ENCODE data around the gene BBS1.

The BBS1 gene

GRCh38 chr11:66478729-66479393 lies 31.6 kb upstream of the BBS1 start:
- Histone ChIP-seq H3K9me3 (ENCODE audit: control insufficient read depth, insufficient read depth, low read depth, low read length) (no peaks in the 10 kb centered on the region), H3K36me3 (ENCODE audit: control insufficient read depth, insufficient read depth, low read length) (peaks cover 16% of the 10 kb centered on the region), H3K9ac (ENCODE audit: low read length) (peak overlapping the region; percentile 78), H3K27ac (ENCODE audit: low read depth, low read length) (no peak overlapping the region), H3K4me3 (ENCODE audit: low read depth, low read length) (peak overlapping the region; percentile 68), H3K4me1 (ENCODE audit: control insufficient read depth, insufficient read depth, low read length) (peaks cover 11% of the 10 kb centered on the region; the same call in 1 of the 2 replicates), H3K27me3 (ENCODE audit: control insufficient read depth, insufficient read depth, low read length) (no peaks in the 10 kb centered on the region)

GRCh38 chr11:66479394-66480116 lies 30.9 kb upstream of the BBS1 start:
- Histone ChIP-seq H3K4me1 (ENCODE audit: control insufficient read depth, insufficient read depth, low read length) (peaks cover 11% of the 10 kb centered on the region; the same call in 1 of the 2 replicates), H3K27me3 (ENCODE audit: control insufficient read depth, insufficient read depth, low read length) (no peaks in the 10 kb centered on the region), H3K9ac (ENCODE audit: low read length) (peak overlapping the region; percentile 78), H3K4me3 (ENCODE audit: low read depth, low read length) (peak overlapping the region; percentile 68), H3K36me3 (ENCODE audit: control insufficient read depth, insufficient read depth, low read length) (peaks cover 19% of the 10 kb centered on the region), H3K9me3 (ENCODE audit: control insufficient read depth, insufficient read depth, low read depth, low read length) (no peaks in the 10 kb centered on the region), H3K27ac (ENCODE audit: low read depth, low read length) (peak overlapping the region; percentile 26)

GRCh38 chr11:66480117-66480938 lies 30.1 kb upstream of the BBS1 start, which contains the start of gene DPP3:
Gene DPP3, plus strand, starts transcription at chr11:66480434. Its CDS starts 1,767 bp downstream, at chr11:66482201.
- no peaks in the 10 kb centered on the region for H3K27me3 ChIP-seq (ENCODE audit: control insufficient read depth, insufficient read depth, low read length)
- peak within 1 kb of the TSS; percentile 78 for H3K9ac ChIP-seq (ENCODE audit: low read length)
- peak within 1 kb of the TSS; percentile 26 for H3K27ac ChIP-seq (ENCODE audit: low read depth, low read length)
- H3K36me3 ChIP-seq (ENCODE audit: control insufficient read depth, insufficient read depth, low read length): peaks cover 20% of the 10 kb centered on the region
- no peaks in the 10 kb centered on the region for H3K9me3 ChIP-seq (ENCODE audit: control insufficient read depth, insufficient read depth, low read depth, low read length)
- peak within 1 kb of the TSS; percentile 68 for H3K4me3 ChIP-seq (ENCODE audit: low read depth, low read length)
- peaks cover 11% of the 10 kb centered on the region; the same call in 1 of the 2 replicates for H3K4me1 ChIP-seq (ENCODE audit: control insufficient read depth, insufficient read depth, low read length)

- peaks cover 3% of the 10 kb centered on the region; the same call in 1 of the 2 replicates for H3K4me1 ChIP-seq (ENCODE audit: control insufficient read depth, insufficient read depth, low read length)
- H3K36me3 ChIP-seq (ENCODE audit: control insufficient read depth, insufficient read depth, low read length): peaks cover 54% of the 10 kb centered on the region
- no peak overlapping the region for H3K4me3 ChIP-seq (ENCODE audit: low read depth, low read length)
- no peaks in the 10 kb centered on the region for H3K27me3 ChIP-seq (ENCODE audit: control insufficient read depth, insufficient read depth, low read length)
- no peak overlapping the region for H3K9ac ChIP-seq (ENCODE audit: low read length)
- no peaks in the 10 kb centered on the region for H3K9me3 ChIP-seq (ENCODE audit: control insufficient read depth, insufficient read depth, low read depth, low read length)
- H3K27ac ChIP-seq (ENCODE audit: low read depth, low read length): no peak overlapping the region
Measured at GRCh38 chr11:66484806-66485380, 25.5 kb upstream of the BBS1 start.

- Histone ChIP-seq H3K36me3 (ENCODE audit: control insufficient read depth, insufficient read depth, low read length) (peaks cover 67% of the 10 kb centered on the region), H3K9ac (ENCODE audit: low read length) (no peak overlapping the region), H3K27ac (ENCODE audit: low read depth, low read length) (no peak overlapping the region)
Measured at GRCh38 chr11:66488957-66489356, 21.5 kb upstream of the BBS1 start.

GRCh38 chr11:66489636-66490035 lies 20.8 kb upstream of the BBS1 start:
- Histone ChIP-seq H3K27me3 (ENCODE audit: control insufficient read depth, insufficient read depth, low read length) (no peaks in the 10 kb centered on the region), H3K27ac (ENCODE audit: low read depth, low read length) (no peak overlapping the region), H3K4me3 (ENCODE audit: low read depth, low read length) (no peak overlapping the region), H3K36me3 (ENCODE audit: control insufficient read depth, insufficient read depth, low read length) (peaks cover 68% of the 10 kb centered on the region), H3K9me3 (ENCODE audit: control insufficient read depth, insufficient read depth, low read depth, low read length) (no peaks in the 10 kb centered on the region), H3K4me1 (ENCODE audit: control insufficient read depth, insufficient read depth, low read length) (0 out of 2 replicates have a peak, but pooled peaks cover 4% of the 10 kb centered on the region), H3K9ac (ENCODE audit: low read length) (no peak overlapping the region)

More at GRCh38 chr11:66488957-66489356, 21.5 kb upstream of the BBS1 start:
- no peaks in the 10 kb centered on the region for H3K27me3 ChIP-seq (ENCODE audit: control insufficient read depth, insufficient read depth, low read length)
- 0 out of 2 replicates have a peak, but pooled peaks cover 4% of the 10 kb centered on the region for H3K4me1 ChIP-seq (ENCODE audit: control insufficient read depth, insufficient read depth, low read length)
- H3K4me3 ChIP-seq (ENCODE audit: low read depth, low read length): no peak overlapping the region
- no peaks in the 10 kb centered on the region for H3K9me3 ChIP-seq (ENCODE audit: control insufficient read depth, insufficient read depth, low read depth, low read length)

GRCh38 chr11:66491315-66491935 lies 19.0 kb upstream of the BBS1 start:
- no peak overlapping the region for H3K27ac ChIP-seq (ENCODE audit: low read depth, low read length)
- H3K4me3 ChIP-seq (ENCODE audit: low read depth, low read length): no peak overlapping the region
- H3K9me3 ChIP-seq (ENCODE audit: control insufficient read depth, insufficient read depth, low read depth, low read length): no peaks in the 10 kb centered on the region
- H3K27me3 ChIP-seq (ENCODE audit: control insufficient read depth, insufficient read depth, low read length): no peaks in the 10 kb centered on the region
- H3K36me3 ChIP-seq (ENCODE audit: control insufficient read depth, insufficient read depth, low read length): peaks cover 69% of the 10 kb centered on the region
- H3K9ac ChIP-seq (ENCODE audit: low read length): no peak overlapping the region
- peaks cover 4% of the 10 kb centered on the region; the same call in 1 of the 2 replicates for H3K4me1 ChIP-seq (ENCODE audit: control insufficient read depth, insufficient read depth, low read length)

- Histone ChIP-seq H3K27me3 (ENCODE audit: control insufficient read depth, insufficient read depth, low read length) (no peaks in the 10 kb centered on the region), H3K4me1 (ENCODE audit: control insufficient read depth, insufficient read depth, low read length) (peaks cover 4% of the 10 kb centered on the region; the same call in 1 of the 2 replicates), H3K9ac (ENCODE audit: low read length) (no peak overlapping the region), H3K27ac (ENCODE audit: low read depth, low read length) (no peak overlapping the region), H3K4me3 (ENCODE audit: low read depth, low read length) (no peak overlapping the region), H3K36me3 (ENCODE audit: control insufficient read depth, insufficient read depth, low read length) (peaks cover 69% of the 10 kb centered on the region), H3K9me3 (ENCODE audit: control insufficient read depth, insufficient read depth, low read depth, low read length) (no peaks in the 10 kb centered on the region)
Measured at GRCh38 chr11:66492161-66492865, 18.1 kb upstream of the BBS1 start.

GRCh38 chr11:66493130-66493529 lies 17.3 kb upstream of the BBS1 start:
- H3K4me1 ChIP-seq (ENCODE audit: control insufficient read depth, insufficient read depth, low read length): peaks cover 4% of the 10 kb centered on the region; the same call in 1 of the 2 replicates
- peaks cover 65% of the 10 kb centered on the region for H3K36me3 ChIP-seq (ENCODE audit: control insufficient read depth, insufficient read depth, low read length)
- no peak overlapping the region for H3K27ac ChIP-seq (ENCODE audit: low read depth, low read length)
- no peaks in the 10 kb centered on the region for H3K27me3 ChIP-seq (ENCODE audit: control insufficient read depth, insufficient read depth, low read length)
- no peak overlapping the region for H3K9ac ChIP-seq (ENCODE audit: low read length)
- H3K9me3 ChIP-seq (ENCODE audit: control insufficient read depth, insufficient read depth, low read depth, low read length): no peaks in the 10 kb centered on the region
- H3K4me3 ChIP-seq (ENCODE audit: low read depth, low read length): no peak overlapping the region

GRCh38 chr11:66494458-66494857 lies 16.0 kb upstream of the BBS1 start:
- H3K4me1 ChIP-seq (ENCODE audit: control insufficient read depth, insufficient read depth, low read length): peaks cover 4% of the 10 kb centered on the region; the same call in 1 of the 2 replicates
- no peak overlapping the region for H3K27ac ChIP-seq (ENCODE audit: low read depth, low read length)
- H3K9me3 ChIP-seq (ENCODE audit: control insufficient read depth, insufficient read depth, low read depth, low read length): no peaks in the 10 kb centered on the region
- H3K4me3 ChIP-seq (ENCODE audit: low read depth, low read length): no peak overlapping the region
- H3K36me3 ChIP-seq (ENCODE audit: control insufficient read depth, insufficient read depth, low read length): peaks cover 62% of the 10 kb centered on the region
- no peak overlapping the region for H3K9ac ChIP-seq (ENCODE audit: low read length)
- H3K27me3 ChIP-seq (ENCODE audit: control insufficient read depth, insufficient read depth, low read length): no peaks in the 10 kb centered on the region

Data from HUES6 (cell line).